ENCODE data around the gene ZNF397. TPM values are rescaled to one million over a fixed set of nuclear protein-coding genes. Genes with fewer than 3 reads are reported as not detected.

Gene ZNF397
- total RNA-seq, 5 donors from 2014 or later (not counting 1 experiment from before 2014, with no cell fraction given), result 13.7 to 37.0 (median 33.1) TPM

DNA sequence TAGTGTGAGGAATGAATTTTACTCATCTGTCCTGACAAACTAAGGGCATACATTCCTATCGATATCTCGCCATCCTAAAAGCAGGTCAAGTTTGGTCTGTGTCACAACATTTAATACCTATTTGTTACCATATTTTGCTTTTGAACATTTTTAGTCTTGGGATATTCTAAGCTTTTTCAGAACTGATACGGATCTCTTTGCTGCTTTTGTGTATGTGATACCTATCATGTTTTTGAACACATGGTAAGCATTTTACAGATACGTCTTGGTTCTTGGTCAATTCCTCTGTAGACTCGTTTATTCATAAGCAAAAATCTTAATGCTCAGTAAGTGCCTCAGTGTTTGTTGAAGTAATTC lies 592 bp downstream of the ZNF397 start:
- ChIA-PET POLR2A (interaction anchor here in 1 of 2 donors (0.6 to 1.4 kb wide), 4 partner anchors 49 to 211 kb away, joined by 3 to 5 read pairs (median 4); partner anchors contain the start of genes MAPRE2, ZNF24 and ZSCAN30), CTCF (interaction anchor here in 1 of 2 donors (1.1 to 1.4 kb wide), 2 partner anchors 10 to 49 kb away, joined by 3 to 6 read pairs; partner anchors contain the start of gene ZSCAN30)
- Mint-ChIP-seq H3K4me1 (peaks cover 23 to 36% (median 32%) of the 10 kb centered on the region in 3 donors), H3K36me3 (peaks cover 40% of the 10 kb centered on the region), H3K9me3 (peaks cover 0 to 13% (median 0%) of the 10 kb centered on the region in 3 donors), H3K4me3 (peak overlapping the region; percentile 94 to 98 (median 98)), H3K27me3 (no peaks in the 10 kb centered on the region), H3K27ac (peak overlapping the region; percentile 96 to 98)
- peak overlapping the region; percentile 95 for H3K27ac ChIP-seq (ENCODE audit: low read length)
- WGBS (ENCODE audit: insufficient coverage), result no CpG with 5 or more reads among the region's 5 CpGs
- H3K9me3 ChIP-seq, result no peaks in the 10 kb centered on the region
- peaks cover 0 to 40% of the 10 kb centered on the region in 2 donors for H3K36me3 ChIP-seq (ENCODE audit: control insufficient read depth in 2 of 2, extremely low read depth in 1 of 2, insufficient read depth in 1 of 2, low read length in 1 of 2)
- H3K27me3 ChIP-seq (replicated peaks in 1 of 2; ENCODE audit: control insufficient read depth in 2 of 2, extremely low read depth in 1 of 2, insufficient read depth in 2 of 2, low read length in 1 of 2), result no peaks in the 10 kb centered on the region
- no peak for DNase-seq
- H3K4me1 ChIP-seq (ENCODE audit: control insufficient read depth in 1 of 2, extremely low read depth in 1 of 2, insufficient read depth in 2 of 2, low read length in 2 of 2), result peaks cover 4 to 14% of the 10 kb centered on the region in 2 experiments
- peak in 1 of 4 experiments; percentile 1 for ATAC-seq (replicated peaks in 1 of 4)
- peak overlapping the region; percentile 91 to 92 for H3K4me3 ChIP-seq (ENCODE audit: control insufficient read depth in 1 of 2, extremely low read depth in 1 of 2, low read length in 1 of 2)

DNA sequence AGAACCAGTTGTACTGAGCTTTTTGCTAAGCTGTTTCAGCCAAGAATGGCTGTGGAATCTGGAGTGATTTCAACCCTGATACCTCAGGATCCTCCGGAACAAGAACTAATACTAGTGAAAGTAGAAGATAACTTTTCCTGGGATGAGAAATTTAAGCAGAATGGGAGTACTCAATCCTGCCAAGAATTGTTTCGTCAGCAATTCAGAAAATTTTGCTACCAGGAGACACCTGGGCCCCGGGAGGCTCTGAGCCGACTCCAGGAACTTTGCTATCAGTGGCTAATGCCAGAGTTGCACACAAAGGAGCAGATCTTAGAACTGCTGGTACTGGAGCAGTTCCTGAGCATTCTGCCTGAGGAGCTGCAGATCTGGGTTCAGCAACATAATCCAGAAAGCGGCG lies 1.6 kb downstream of the ZNF397 start:
- no peaks in the 10 kb centered on the region for H3K27me3 Mint-ChIP-seq
- H3K4me1 ChIP-seq (ENCODE audit: control insufficient read depth in 1 of 2, extremely low read depth in 1 of 2, insufficient read depth in 2 of 2, low read length in 2 of 2), result peaks cover 4 to 14% of the 10 kb centered on the region in 2 experiments
- H3K9me3 ChIP-seq, result no peaks in the 10 kb centered on the region
- H3K4me3 ChIP-seq (ENCODE audit: control insufficient read depth in 1 of 2, extremely low read depth in 1 of 2, low read length in 1 of 2), result no peak overlapping the region
- peaks cover 23 to 38% (median 37%) of the 10 kb centered on the region in 3 donors for H3K4me1 Mint-ChIP-seq
- H3K4me3 Mint-ChIP-seq, result peak overlapping the region in 2 of 3 donors; percentile 98
- CTCF ChIA-PET, result interaction anchor here in 1 of 2 donors (1.0 kb wide), 1 partner anchor 48 kb away, joined by 4 read pairs; the partner anchor contains the start of gene ZSCAN30
- no peaks in the 10 kb centered on the region for H3K27me3 ChIP-seq (replicated peaks in 1 of 2; ENCODE audit: control insufficient read depth in 2 of 2, extremely low read depth in 1 of 2, insufficient read depth in 2 of 2, low read length in 1 of 2)
- DNase-seq (no peak), ATAC-seq (replicated peaks in 1 of 4) (no peak)
- H3K36me3 Mint-ChIP-seq, result peaks cover 50% of the 10 kb centered on the region
- peaks cover 0 to 13% (median 0%) of the 10 kb centered on the region in 3 donors for H3K9me3 Mint-ChIP-seq
- H3K27ac Mint-ChIP-seq, result peak overlapping the region in 1 of 2 donors; percentile 98
- no peak overlapping the region for H3K27ac ChIP-seq (ENCODE audit: low read length)
- peaks cover 0 to 50% of the 10 kb centered on the region in 2 donors for H3K36me3 ChIP-seq (ENCODE audit: control insufficient read depth in 2 of 2, extremely low read depth in 1 of 2, insufficient read depth in 1 of 2, low read length in 1 of 2)
- 98% methylated on average over 5 of the region's 6 CpGs for WGBS (ENCODE audit: insufficient coverage)
- POLR2A ChIA-PET, result no interaction called here

DNA sequence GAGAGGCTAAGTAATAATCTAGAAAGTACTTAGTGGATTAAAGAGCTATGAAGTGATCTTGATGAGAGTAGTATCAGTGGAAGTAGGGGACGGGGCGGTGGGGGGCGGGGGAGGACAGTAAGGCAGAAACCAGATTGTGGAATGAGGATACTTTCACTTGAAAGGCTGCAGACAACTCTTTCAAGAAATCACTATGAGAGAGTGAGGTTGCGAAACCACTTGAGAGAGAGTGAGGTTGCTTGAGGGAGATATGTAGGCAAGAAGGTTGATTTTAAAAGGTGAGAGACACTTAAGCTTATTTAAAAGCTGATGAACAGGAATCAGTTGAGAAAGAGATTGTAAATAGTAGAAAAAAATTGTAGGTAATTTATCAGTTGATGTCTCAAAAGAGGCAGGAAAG lies 3.8 kb downstream of the ZNF397 start:
- DNase-seq (no peak), ATAC-seq (replicated peaks in 1 of 4) (no peak)
- H3K36me3 ChIP-seq (ENCODE audit: control insufficient read depth in 2 of 2, extremely low read depth in 1 of 2, insufficient read depth in 1 of 2, low read length in 1 of 2), result peaks cover 3 to 64% of the 10 kb centered on the region in 2 donors
- H3K4me3 ChIP-seq (ENCODE audit: control insufficient read depth in 1 of 2, extremely low read depth in 1 of 2, low read length in 1 of 2), result no peak overlapping the region
- Mint-ChIP-seq H3K4me3 (no peak overlapping the region), H3K27ac (peak overlapping the region in 1 of 2 donors; percentile 9), H3K9me3 (peaks cover 0 to 13% (median 0%) of the 10 kb centered on the region in 3 donors), H3K4me1 (peaks cover 28 to 38% (median 37%) of the 10 kb centered on the region in 3 donors), H3K36me3 (peaks cover 64% of the 10 kb centered on the region), H3K27me3 (no peaks in the 10 kb centered on the region)
- ChIA-PET CTCF (interaction anchor here (0.8 to 1.4 kb wide), 4 partner anchors 12 to 142 kb away, joined by 3 to 4 read pairs (median 3); no protein-coding TSS in a partner anchor), POLR2A (interaction anchor here in 1 of 2 donors (1.0 kb wide), 1 partner anchor 44 kb away, joined by 3 read pairs; no protein-coding TSS in a partner anchor)
- H3K4me1 ChIP-seq (ENCODE audit: control insufficient read depth in 1 of 2, extremely low read depth in 1 of 2, insufficient read depth in 2 of 2, low read length in 2 of 2), result peaks cover 4 to 14% of the 10 kb centered on the region in 2 experiments
- WGBS (ENCODE audit: insufficient coverage), result 71% methylated on average over 4 of the region's 4 CpGs
- H3K27ac ChIP-seq (ENCODE audit: low read length), result no peak overlapping the region
- no peaks in the 10 kb centered on the region for H3K9me3 ChIP-seq
- no peaks in the 10 kb centered on the region for H3K27me3 ChIP-seq (replicated peaks in 1 of 2; ENCODE audit: control insufficient read depth in 2 of 2, extremely low read depth in 1 of 2, insufficient read depth in 2 of 2, low read length in 1 of 2)

DNA sequence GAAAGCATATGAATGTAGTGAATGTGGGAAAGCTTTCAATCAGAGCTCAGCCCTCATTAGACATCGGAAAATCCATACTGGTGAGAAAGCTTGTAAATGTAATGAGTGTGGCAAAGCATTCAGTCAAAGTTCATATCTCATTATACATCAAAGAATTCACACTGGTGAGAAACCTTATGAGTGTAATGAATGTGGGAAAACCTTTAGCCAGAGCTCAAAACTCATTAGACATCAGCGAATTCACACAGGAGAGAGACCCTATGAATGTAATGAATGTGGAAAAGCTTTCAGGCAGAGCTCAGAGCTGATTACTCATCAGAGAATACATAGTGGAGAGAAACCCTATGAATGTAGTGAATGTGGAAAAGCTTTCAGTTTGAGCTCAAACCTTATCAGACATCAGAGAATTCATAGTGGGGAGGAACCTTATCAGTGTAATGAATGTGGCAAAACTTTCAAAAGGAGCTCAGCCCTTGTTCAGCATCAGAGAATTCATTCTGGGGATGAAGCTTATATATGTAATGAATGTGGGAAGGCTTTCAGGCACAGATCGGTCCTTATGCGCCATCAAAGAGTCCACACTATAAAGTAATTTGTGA lies 5.0 kb downstream of the ZNF397 start:
- Histone ChIP-seq H3K4me1 (ENCODE audit: control insufficient read depth in 1 of 2, extremely low read depth in 1 of 2, insufficient read depth in 2 of 2, low read length in 2 of 2) (peaks cover 0 to 10% of the 10 kb centered on the region in 2 experiments), H3K4me3 (ENCODE audit: control insufficient read depth in 1 of 2, extremely low read depth in 1 of 2, low read length in 1 of 2) (no peak overlapping the region), H3K9me3 (no peaks in the 10 kb centered on the region), H3K27me3 (replicated peaks in 1 of 2; ENCODE audit: control insufficient read depth in 2 of 2, extremely low read depth in 1 of 2, insufficient read depth in 2 of 2, low read length in 1 of 2) (no peaks in the 10 kb centered on the region), H3K36me3 (ENCODE audit: control insufficient read depth in 2 of 2, extremely low read depth in 1 of 2, insufficient read depth in 1 of 2, low read length in 1 of 2) (peaks cover 3 to 74% of the 10 kb centered on the region in 2 donors), H3K27ac (ENCODE audit: low read length) (no peak overlapping the region)
- POLR2A ChIA-PET, result interaction anchor here (0.6 to 1.0 kb wide), 4 partner anchors 41 to 228 kb away, joined by 3 to 8 read pairs (median 4); no protein-coding TSS in a partner anchor
- CTCF ChIA-PET, result interaction anchor here (0.6 to 1.1 kb wide), 5 partner anchors 10 to 209 kb away, joined by 3 to 5 read pairs (median 3); no protein-coding TSS in a partner anchor
- no CpG with 5 or more reads among the region's 4 CpGs for WGBS (ENCODE audit: insufficient coverage)
- Mint-ChIP-seq H3K36me3 (peaks cover 76% of the 10 kb centered on the region), H3K4me3 (no peak overlapping the region), H3K27ac (no peak overlapping the region), H3K4me1 (peaks cover 28 to 38% (median 33%) of the 10 kb centered on the region in 3 donors), H3K9me3 (peaks cover 0 to 17% (median 0%) of the 10 kb centered on the region in 3 donors), H3K27me3 (no peaks in the 10 kb centered on the region)
- no peak for ATAC-seq (replicated peaks in 1 of 4)
- DNase-seq, result no peak

DNA sequence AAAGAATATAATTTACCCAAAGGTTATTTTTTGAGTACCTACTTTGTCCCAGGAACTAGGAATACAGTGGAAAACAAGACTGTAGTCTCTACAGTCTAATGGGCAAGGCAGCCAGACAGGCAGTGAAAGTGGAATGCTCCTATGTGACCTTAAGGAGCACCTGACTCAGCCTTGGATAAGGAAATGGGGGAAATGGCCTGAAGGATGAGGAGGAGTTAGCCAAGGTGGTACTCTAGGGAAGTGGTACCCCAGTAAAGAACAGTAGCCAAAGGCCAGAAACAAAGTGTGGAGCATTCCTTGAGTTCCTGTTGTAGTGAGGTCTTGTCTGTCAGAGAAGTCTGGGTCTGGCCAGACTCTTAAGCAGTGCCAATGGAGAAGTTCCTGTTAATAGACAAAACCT lies 6.0 kb downstream of the ZNF397 start:
- ATAC-seq (replicated peaks in 1 of 4), result no peak
- H3K27ac ChIP-seq (ENCODE audit: low read length), result no peak overlapping the region
- no peak overlapping the region for H3K4me3 ChIP-seq (ENCODE audit: control insufficient read depth in 1 of 2, extremely low read depth in 1 of 2, low read length in 1 of 2)
- no peak overlapping the region for H3K27ac Mint-ChIP-seq
- no peak overlapping the region for H3K4me3 Mint-ChIP-seq
- DNase-seq, result no peak
- peaks cover 85% of the 10 kb centered on the region for H3K36me3 Mint-ChIP-seq
- peaks cover 3 to 74% of the 10 kb centered on the region in 2 donors for H3K36me3 ChIP-seq (ENCODE audit: control insufficient read depth in 2 of 2, extremely low read depth in 1 of 2, insufficient read depth in 1 of 2, low read length in 1 of 2)
- CTCF ChIA-PET, result no interaction called here
- no peaks in the 10 kb centered on the region for H3K27me3 Mint-ChIP-seq
- H3K4me1 ChIP-seq (ENCODE audit: control insufficient read depth in 1 of 2, extremely low read depth in 1 of 2, insufficient read depth in 2 of 2, low read length in 2 of 2), result peaks cover 0 to 5% of the 10 kb centered on the region in 2 experiments
- peaks cover 0 to 25% (median 0%) of the 10 kb centered on the region in 3 donors for H3K9me3 Mint-ChIP-seq
- H3K9me3 ChIP-seq, result no peaks in the 10 kb centered on the region
- POLR2A ChIA-PET, result no interaction called here
- H3K4me1 Mint-ChIP-seq, result peaks cover 28 to 34% (median 33%) of the 10 kb centered on the region in 3 donors
- no peaks in the 10 kb centered on the region for H3K27me3 ChIP-seq (replicated peaks in 1 of 2; ENCODE audit: control insufficient read depth in 2 of 2, extremely low read depth in 1 of 2, insufficient read depth in 2 of 2, low read length in 1 of 2)

DNA sequence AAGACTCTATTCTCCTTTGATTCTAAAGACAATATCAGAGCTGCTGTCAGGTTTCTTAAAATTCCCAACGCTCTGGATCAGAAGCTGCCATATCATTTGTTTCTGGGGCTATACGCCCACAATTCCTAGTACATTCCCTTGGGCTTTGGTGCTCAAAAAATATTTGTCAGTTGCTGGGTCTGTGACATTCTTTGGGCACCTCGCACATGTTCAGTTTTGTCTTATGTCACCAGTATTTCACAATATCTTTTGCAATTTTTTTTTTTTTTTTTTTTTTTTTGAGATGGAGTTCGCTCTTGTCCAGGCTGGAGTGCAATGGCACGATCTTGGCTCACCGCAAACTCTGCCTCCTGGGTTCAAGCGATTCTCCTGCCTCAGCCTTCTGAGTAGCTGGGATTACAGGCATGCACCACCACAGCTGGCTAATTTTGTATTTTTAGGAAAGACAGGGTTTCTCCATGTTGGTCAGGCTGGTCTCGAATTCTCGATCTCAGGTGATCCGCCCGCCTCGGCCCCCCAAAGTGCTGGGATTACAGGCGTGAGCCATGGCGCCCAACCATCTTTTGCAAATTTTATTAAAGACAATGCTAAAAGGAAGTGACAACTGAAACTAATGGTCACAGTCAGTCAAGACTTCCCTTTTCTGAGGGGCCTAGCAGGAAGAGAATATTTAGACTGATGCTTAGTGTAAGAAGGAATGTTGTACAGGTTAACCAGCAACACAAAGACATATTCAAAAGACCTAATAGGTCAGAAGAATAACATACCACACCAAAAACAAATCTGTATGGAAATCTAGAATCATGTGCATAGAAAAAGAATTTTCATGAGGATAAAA lies 6.8 kb downstream of the ZNF397 start:
- WGBS (ENCODE audit: insufficient coverage), result 98% methylated on average over 10 of the region's 14 CpGs
- ChIA-PET CTCF (interaction anchor here in 1 of 2 donors (0.5 kb wide), 1 partner anchor 90 kb away, joined by 3 read pairs; no protein-coding TSS in a partner anchor), POLR2A (interaction anchor here in 1 of 2 donors (0.6 kb wide), 1 partner anchor 209 kb away, joined by 5 read pairs; no protein-coding TSS in a partner anchor)
- Mint-ChIP-seq H3K36me3 (peaks cover 91% of the 10 kb centered on the region), H3K27me3 (no peaks in the 10 kb centered on the region), H3K9me3 (peaks cover 0 to 31% (median 0%) of the 10 kb centered on the region in 3 donors), H3K4me1 (peaks cover 21 to 26% (median 26%) of the 10 kb centered on the region in 3 donors), H3K4me3 (no peak overlapping the region), H3K27ac (no peak overlapping the region)
- no peaks in the 10 kb centered on the region for H3K4me1 ChIP-seq (ENCODE audit: control insufficient read depth in 1 of 2, extremely low read depth in 1 of 2, insufficient read depth in 2 of 2, low read length in 2 of 2)
- peaks cover 3 to 73% of the 10 kb centered on the region in 2 donors for H3K36me3 ChIP-seq (ENCODE audit: control insufficient read depth in 2 of 2, extremely low read depth in 1 of 2, insufficient read depth in 1 of 2, low read length in 1 of 2)
- DNase-seq, result no peak
- no peaks in the 10 kb centered on the region for H3K27me3 ChIP-seq (replicated peaks in 1 of 2; ENCODE audit: control insufficient read depth in 2 of 2, extremely low read depth in 1 of 2, insufficient read depth in 2 of 2, low read length in 1 of 2)
- no peak overlapping the region for H3K27ac ChIP-seq (ENCODE audit: low read length)
- no peak overlapping the region for H3K4me3 ChIP-seq (ENCODE audit: control insufficient read depth in 1 of 2, extremely low read depth in 1 of 2, low read length in 1 of 2)
- H3K9me3 ChIP-seq, result no peaks in the 10 kb centered on the region
- ATAC-seq (replicated peaks in 1 of 4), result no peak

All from T-cell (primary cell).